Endothelial cell of umbilical vein (primary cell): ENCODE results near the gene NPHP3. TPM values are rescaled to one million over a fixed set of nuclear protein-coding genes. Genes with fewer than 3 reads are reported as not detected.
A peak's percentile ranks its signal among the peaks of the same experiment; 100 is the strongest.

Experiments used
- BruUV-seq: library from RNA; stranded (reverse); fragments of 400-500 nt; replicated peaks from 2 replicates; lab custom pipeline; 2021; lab: Mats Ljungman, UMichigan
- CTCF ChIA-PET: fragments of 300-600, 350-600 bp; sonication (Branson Sonifier 250); formaldehyde crosslinking; loops from one replicate; lab custom pipeline; 2021; ENCODE audit warnings: antibody characterized with exemption, inconsistent platforms; lab: Charles Lee
- POLR2A ChIA-PET: fragments of 300-600, 350-600 bp; sonication (Branson Sonifier 250); formaldehyde crosslinking; loops from one replicate; lab custom pipeline; 2021; ENCODE audit warnings: antibody characterized with exemption, inconsistent platforms; lab: Charles Lee
- DNase-seq: peaks from one replicate; pipeline ENCODE4 v3.0.0-alpha.2; 2011; ENCODE audit warnings: low read depth, low spot score
- FAIRE-seq: peaks from 2 replicates; lab custom pipeline; 2011; peaks lifted over from hg19 to GRCh38; lab: Jason Lieb, UNC
- H2AFZ ChIP-seq: 2 replicates; pipeline ENCODE4 v1.6.0; 2012; ENCODE audit warnings: low read depth, low read length, control low read depth, inconsistent platforms
- H3K27ac ChIP-seq: 2 replicates; pipeline ENCODE4 v1.5.1; 2011; ENCODE audit warnings: low read depth, mild to moderate bottlenecking, control low read depth, low read length, moderate library complexity; ENCODE audit not compliant: insufficient read depth
- H3K27me3 ChIP-seq, 2 experiments: 2 replicates each; pipeline versions ENCODE4 v1.6.0 to v1.6.1; 2011; ENCODE audit warnings: low read length in 2 of 2, mixed read lengths in 1 of 2; ENCODE audit not compliant: control insufficient read depth in 2 of 2, insufficient read depth in 2 of 2
- H3K36me3 ChIP-seq, 2 experiments: 2 replicates in 1 of 2; 3 replicates in 1 of 2; pipeline ENCODE4 v1.5.1; 2011; ENCODE audit warnings: low read length in 2 of 2, mild to moderate bottlenecking in 1 of 2, moderate library complexity in 1 of 2; ENCODE audit not compliant: control insufficient read depth in 2 of 2, insufficient read depth in 2 of 2; ENCODE audit errors: extremely low read depth in 1 of 2
- H3K4me1 ChIP-seq: 3 replicates; pipeline ENCODE4 v1.5.1; 2011; ENCODE audit warnings: mild to moderate bottlenecking, low read length; ENCODE audit not compliant: control insufficient read depth, insufficient read depth; ENCODE audit errors: extremely low read depth
- H3K4me2 ChIP-seq: 2 replicates; pipeline ENCODE4 v1.6.1; 2011; ENCODE audit warnings: low read length, control low read depth, mixed read lengths; ENCODE audit not compliant: insufficient read depth
- H3K4me3 ChIP-seq, 3 experiments: fragments of 200-600 bp in 1 of 3; sonication (generic), shearing (Covaris generic) in 1 of 3; replicated peaks in 1 of 3; 2 replicates each; pipeline ENCODE4 v1.5.1; 2011 to 2016; ENCODE audit warnings: control low read depth in 3 of 3, low read length in 3 of 3, mild to moderate bottlenecking in 2 of 3, inconsistent platforms in 1 of 3, low read depth in 1 of 3, moderate library complexity in 1 of 3; ENCODE audit not compliant: insufficient read depth in 1 of 3
- H3K79me2 ChIP-seq: 2 replicates; pipeline ENCODE4 v1.6.0; 2012; ENCODE audit warnings: low read length, inconsistent platforms; ENCODE audit not compliant: control insufficient read depth, insufficient read depth
- H3K9ac ChIP-seq: replicated peaks from 2 replicates; pipeline ENCODE3; 2011; ENCODE audit warnings: low read length, control low read depth; ENCODE audit not compliant: insufficient read depth; ENCODE audit errors: extremely low read depth
- H3K9me1 ChIP-seq: replicated peaks from 3 replicates; pipeline ENCODE4 v1.6.0; 2011; ENCODE audit warnings: mild to moderate bottlenecking, low read length; ENCODE audit not compliant: control insufficient read depth, insufficient read depth; ENCODE audit errors: extremely low read depth
- H3K9me3 ChIP-seq: replicated peaks from 2 replicates; pipeline ENCODE4 v1.5.1; 2012; ENCODE audit warnings: low read length, inconsistent platforms; ENCODE audit not compliant: control insufficient read depth, insufficient read depth
- H4K20me1 ChIP-seq: replicated peaks from 2 replicates; pipeline ENCODE3; 2011; ENCODE audit warnings: mild to moderate bottlenecking, low read length; ENCODE audit not compliant: control insufficient read depth, insufficient read depth; ENCODE audit errors: extremely low read depth
- EZH2 ChIP-seq: IDR thresholded peaks from 2 replicates; pipeline ENCODE4 v1.6.1; 2012; ENCODE audit warnings: borderline replicate concordance, low read depth, mild to moderate bottlenecking, moderate library complexity, low read length, inconsistent platforms; ENCODE audit not compliant: severe bottlenecking
- FOS ChIP-seq: IDR thresholded peaks from 2 replicates; pipeline ENCODE4 v1.6.1; 2011; ENCODE audit warnings: mild to moderate bottlenecking, low read length, moderate library complexity, borderline replicate concordance; ENCODE audit not compliant: insufficient read depth
- GATA2 ChIP-seq: IDR thresholded peaks from 2 replicates; pipeline ENCODE4 v1.7.0; 2011; ENCODE audit warnings: low read depth, mild to moderate bottlenecking, moderate library complexity, mixed read lengths, low read length; ENCODE audit not compliant: insufficient read length, insufficient read depth
- JUN ChIP-seq: IDR thresholded peaks from 2 replicates; pipeline ENCODE4 v1.6.1; 2011; ENCODE audit warnings: borderline replicate concordance, low read depth; ENCODE audit not compliant: insufficient read length, insufficient read depth
- POLR2A ChIP-seq: IDR thresholded peaks from 2 replicates; pipeline ENCODE4 v1.6.1; 2012; ENCODE audit warnings: low read depth, mild to moderate bottlenecking, control low read depth, low read length
- POLR2AphosphoS5 ChIP-seq: IDR thresholded peaks from 2 replicates; pipeline ENCODE4 v1.6.1; 2012; ENCODE audit warnings: low read depth, mild to moderate bottlenecking, control low read depth, low read length, moderate library complexity; ENCODE audit not compliant: insufficient read depth
- dilution Hi-C: fragments of 300-500 bp; cut with MboI; formaldehyde crosslinking; loops from one replicate; pipeline ENCODE4 v1.15.0; 2019; ENCODE audit warnings: low sequenced_read_pairs; ENCODE audit not compliant: extremely low pct_ligation_motif_present
- intact Hi-C: fragments of 100-400 bp; cut with micrococcal nuclease; formaldehyde crosslinking; loops from one replicate; pipeline ENCODE4 v1.10.0; 2022
- polyA plus RNA-seq, 4 experiments: library from polyadenylated mRNA; depleted of rRNA in 3 of 4; stranded (reverse) in 3 of 4; unstranded in 1 of 4; fragments of >200 nt; gene quantifications; 2 replicates each; pipeline versions ENCODE4 v1.2.1 to v1.2.3, GENCODE V29; 2011 to 2012; ENCODE audit warnings: missing spikeins in 1 of 4
- total RNA-seq: library from RNA; stranded (reverse); gene quantifications from 2 replicates; pipeline ENCODE4 v1.2.3, GENCODE V29; 2021
- TF ChIP-seq, protein P1 (sequence below): IDR thresholded peaks from 2 replicates; pipeline ENCODE4 v1.6.1; 2011; ENCODE audit not compliant: insufficient read depth, insufficient read length
- TF ChIP-seq, protein P2 (sequence below), 2 donors: IDR thresholded peaks; 1 replicate in 1 of 2; 2 replicates in 1 of 2; pipeline ENCODE4 v1.5.1; 2011; ENCODE audit warnings: low read length in 2 of 2, mild to moderate bottlenecking in 2 of 2, moderate library complexity in 2 of 2, control low read depth in 1 of 2, inconsistent platforms in 1 of 2, low read depth in 1 of 2; ENCODE audit not compliant: insufficient read depth in 1 of 2; ENCODE audit errors: extremely low read depth in 1 of 2

NPHP3 gene
- total and polyA plus RNA-seq, 2 donors (not counting 3 experiments of a cell fraction or from before 2014, with no cell fraction given), result 20.8 to 30.3 TPM

DNA sequence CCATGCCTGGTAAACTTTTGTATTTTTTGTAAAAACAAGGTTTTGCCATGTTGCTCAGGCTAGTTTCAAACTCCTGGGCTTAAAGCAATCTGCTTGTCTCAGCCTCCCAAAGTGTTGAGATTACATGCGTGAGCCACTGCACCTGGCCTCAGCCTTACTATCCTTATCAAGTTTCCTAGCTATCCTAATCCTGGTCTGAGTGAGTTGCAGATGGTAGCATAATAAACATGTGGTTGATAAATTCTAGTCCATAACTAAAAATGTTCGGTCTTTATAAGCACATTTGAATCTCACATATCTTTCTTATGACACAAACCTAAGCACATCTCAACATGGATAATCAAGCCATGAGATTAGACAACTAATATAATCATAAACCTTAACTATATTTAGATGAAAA, 18.5 kb downstream of the NPHP3 start:
- Histone ChIP-seq H3K4me2 (no peak overlapping the region), H3K4me3 (no peak overlapping the region), H3K27me3 (no peaks in the 10 kb centered on the region), H2AFZ (no peak overlapping the region), H3K9me1 (no peaks in the 10 kb centered on the region), H3K4me1 (no peaks in the 10 kb centered on the region), H4K20me1 (no peaks in the 10 kb centered on the region), H3K27ac (no peak overlapping the region), H3K9me3 (no peaks in the 10 kb centered on the region), H3K79me2 (no peaks in the 10 kb centered on the region), H3K9ac (no peak overlapping the region), H3K36me3 (peaks cover 16 to 21% of the 10 kb centered on the region in 2 experiments)
- no peak for TF ChIP-seq POLR2A
- no peak for TF ChIP-seq JUN
- TF ChIP-seq, protein P1, sequence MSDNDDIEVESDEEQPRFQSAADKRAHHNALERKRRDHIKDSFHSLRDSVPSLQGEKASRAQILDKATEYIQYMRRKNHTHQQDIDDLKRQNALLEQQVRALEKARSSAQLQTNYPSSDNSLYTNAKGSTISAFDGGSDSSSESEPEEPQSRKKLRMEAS, result no peak
- POLR2A ChIA-PET, result no interaction called here
- dilution Hi-C loops, result no loop called here
- intact Hi-C loops, result no loop called here
- DNase-seq (no peak), FAIRE-seq (no peak)
- CTCF ChIA-PET, result no interaction called here
- BruUV-seq, result no TSS peak

DNA sequence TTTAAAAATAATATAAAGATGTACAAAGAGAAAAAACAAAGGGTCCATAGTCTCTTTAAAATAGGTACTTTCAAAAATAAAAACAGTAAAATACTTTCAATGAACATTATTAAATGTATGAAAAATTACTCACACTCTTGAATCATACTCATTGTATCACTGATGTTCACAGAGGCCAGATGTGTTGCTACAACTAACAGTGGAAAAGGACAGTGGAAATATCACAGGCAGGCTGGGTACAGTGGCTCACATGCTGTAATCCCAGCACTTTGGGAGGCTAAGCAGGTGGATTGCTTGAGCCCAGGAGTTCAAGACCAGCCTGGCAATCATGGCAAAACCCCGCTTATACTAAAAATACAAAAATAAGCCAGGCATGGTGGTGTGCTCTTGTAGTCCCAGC, 26.8 kb downstream of the NPHP3 start:
- Histone ChIP-seq H3K27ac (no peak overlapping the region), H3K4me2 (no peak overlapping the region), H3K4me1 (no peaks in the 10 kb centered on the region), H3K79me2 (no peaks in the 10 kb centered on the region), H3K27me3 (no peaks in the 10 kb centered on the region), H3K36me3 (peaks cover 9 to 10% of the 10 kb centered on the region in 2 experiments), H3K9me1 (no peaks in the 10 kb centered on the region), H3K4me3 (no peak overlapping the region), H3K9me3 (no peaks in the 10 kb centered on the region), H3K9ac (no peak overlapping the region), H4K20me1 (no peaks in the 10 kb centered on the region), H2AFZ (no peak overlapping the region)
- CTCF ChIA-PET, result no interaction called here
- POLR2A ChIA-PET, result no interaction called here
- intact Hi-C loops (no loop called here), dilution Hi-C loops (no loop called here)
- DNase-seq (peak; percentile 34), FAIRE-seq (no peak)
- no TSS peak for BruUV-seq
- TF ChIP-seq POLR2A (no peak), EZH2 (no peak), GATA2 (no peak), FOS (no peak), JUN (no peak), POLR2AphosphoS5 (no peak)
- TF ChIP-seq, protein P1, result no peak
- TF ChIP-seq, protein P2, sequence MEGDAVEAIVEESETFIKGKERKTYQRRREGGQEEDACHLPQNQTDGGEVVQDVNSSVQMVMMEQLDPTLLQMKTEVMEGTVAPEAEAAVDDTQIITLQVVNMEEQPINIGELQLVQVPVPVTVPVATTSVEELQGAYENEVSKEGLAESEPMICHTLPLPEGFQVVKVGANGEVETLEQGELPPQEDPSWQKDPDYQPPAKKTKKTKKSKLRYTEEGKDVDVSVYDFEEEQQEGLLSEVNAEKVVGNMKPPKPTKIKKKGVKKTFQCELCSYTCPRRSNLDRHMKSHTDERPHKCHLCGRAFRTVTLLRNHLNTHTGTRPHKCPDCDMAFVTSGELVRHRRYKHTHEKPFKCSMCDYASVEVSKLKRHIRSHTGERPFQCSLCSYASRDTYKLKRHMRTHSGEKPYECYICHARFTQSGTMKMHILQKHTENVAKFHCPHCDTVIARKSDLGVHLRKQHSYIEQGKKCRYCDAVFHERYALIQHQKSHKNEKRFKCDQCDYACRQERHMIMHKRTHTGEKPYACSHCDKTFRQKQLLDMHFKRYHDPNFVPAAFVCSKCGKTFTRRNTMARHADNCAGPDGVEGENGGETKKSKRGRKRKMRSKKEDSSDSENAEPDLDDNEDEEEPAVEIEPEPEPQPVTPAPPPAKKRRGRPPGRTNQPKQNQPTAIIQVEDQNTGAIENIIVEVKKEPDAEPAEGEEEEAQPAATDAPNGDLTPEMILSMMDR (IDR thresholded peaks at IDR 0.05; ENCODE audit: extremely low read depth in 1 of 2, insufficient read depth in 1 of 2, low read depth in 1 of 2, low read length in 2 of 2), result no peak
